Cortex of kidney (tissue), 1 donor: Measurements from ENCODE around the gene ADAM19.

Source experiments
- DNase-seq: peaks from one replicate; lab custom pipeline; 2025; lab: John Stamatoyannopoulos, UW

Gene ADAM19

DNA sequence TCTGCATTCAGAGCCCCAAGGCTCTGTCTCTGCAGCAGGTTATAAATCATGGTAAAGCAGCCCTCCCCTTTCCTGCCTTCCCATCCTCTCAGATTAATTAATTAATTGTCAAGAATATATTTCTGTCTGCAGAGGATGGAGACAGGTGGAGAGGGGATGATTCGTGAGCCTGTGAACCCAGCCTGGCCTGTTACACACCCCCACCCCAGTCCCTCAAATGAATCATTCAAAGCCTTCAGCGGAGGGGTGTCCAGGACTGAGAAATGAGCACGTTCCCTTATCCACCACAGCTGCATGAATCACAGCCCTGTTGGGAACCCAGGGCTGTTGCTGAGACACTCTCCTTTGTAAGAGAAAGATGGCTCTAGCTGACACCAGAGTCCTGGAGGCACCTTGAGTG lies 59.6 kb downstream of the ADAM19 start:
- DNase-seq: no peak

DNA sequence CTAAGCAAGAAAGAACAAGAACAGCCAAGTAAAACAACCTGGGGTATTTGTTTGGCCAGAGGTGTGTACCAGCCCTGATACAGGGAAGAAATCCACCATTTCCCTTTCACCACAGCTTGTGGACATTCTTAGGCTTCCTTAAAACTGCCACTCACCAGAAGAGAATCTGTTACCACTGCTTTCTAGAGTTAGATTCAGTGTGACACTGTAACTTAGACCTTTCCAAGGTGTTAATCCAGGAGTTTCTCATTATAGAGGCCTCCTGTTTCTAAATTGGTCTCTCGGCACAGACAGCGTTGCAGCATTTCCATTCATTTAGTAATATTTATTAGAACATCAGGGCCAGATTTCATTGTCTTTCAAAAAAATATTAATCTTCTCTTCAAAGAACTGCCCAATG lies 60.6 kb downstream of the ADAM19 start:
- DNase-seq: no peak

DNA sequence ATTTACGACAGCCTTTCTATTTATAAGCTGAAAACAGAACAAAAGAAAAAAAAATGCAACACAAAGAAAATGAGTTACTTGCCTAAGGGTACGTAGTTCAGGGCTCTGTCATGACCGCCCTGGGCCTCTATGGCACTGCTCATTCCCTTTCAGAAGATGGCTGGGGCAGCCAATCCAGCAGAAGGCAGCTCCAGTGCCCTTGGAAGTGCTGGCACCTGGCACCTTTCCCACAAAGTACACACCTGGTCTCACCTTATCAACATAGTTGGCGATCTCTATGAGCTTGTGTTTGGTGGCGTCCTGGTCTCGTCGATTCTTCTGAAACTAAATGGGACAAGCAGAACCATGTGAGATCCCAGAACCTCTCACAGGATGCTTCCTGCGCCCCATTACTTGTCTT lies 62.4 kb downstream of the ADAM19 start:
- no peak for DNase-seq

DNA sequence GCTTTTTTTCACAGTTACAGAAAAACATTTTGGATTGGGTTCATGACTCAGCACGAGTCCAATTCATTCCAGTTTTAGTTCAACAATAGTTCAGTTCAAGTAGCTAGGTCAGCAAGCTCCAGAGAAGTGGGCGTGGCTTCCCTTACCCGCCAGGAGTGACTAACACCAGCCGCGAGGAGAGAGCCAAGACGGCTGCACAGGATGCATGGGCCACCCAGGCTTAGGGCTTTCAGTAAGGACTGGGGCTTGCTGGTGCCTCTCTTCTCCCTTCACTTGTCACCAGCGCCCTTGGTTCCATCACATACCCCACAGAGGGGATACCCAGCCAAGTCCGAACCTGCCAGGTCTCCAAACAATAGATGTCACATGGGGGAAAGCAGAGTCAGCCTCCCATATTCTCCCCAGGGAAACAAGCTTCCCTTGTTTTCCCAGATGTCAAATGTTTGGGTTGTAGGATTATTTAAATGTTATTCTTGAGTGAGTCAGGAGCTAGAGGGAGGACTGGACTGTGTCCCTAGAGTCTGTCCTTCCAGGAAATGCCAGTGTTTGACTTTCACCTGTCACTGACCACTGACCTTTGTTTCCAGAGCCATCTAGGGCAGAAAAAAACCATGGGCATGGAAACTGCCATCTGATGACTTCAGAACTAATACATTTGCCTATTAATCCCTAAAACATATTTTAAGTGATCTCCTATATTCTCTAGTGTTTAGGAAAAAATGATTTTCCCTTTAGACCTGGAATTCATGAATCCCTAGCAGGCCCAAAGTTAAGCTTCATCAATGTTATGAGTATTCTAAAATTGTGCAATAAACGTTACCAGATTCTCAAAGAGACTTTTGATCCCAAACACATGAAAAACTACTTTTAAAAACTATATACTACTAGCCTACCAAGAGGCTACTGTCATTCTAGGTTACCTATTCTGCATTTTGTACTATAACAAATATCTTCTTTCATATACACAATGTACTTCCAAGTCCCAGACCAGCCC lies 63.6 kb downstream of the ADAM19 start:
- DNase-seq: no peak

DNA sequence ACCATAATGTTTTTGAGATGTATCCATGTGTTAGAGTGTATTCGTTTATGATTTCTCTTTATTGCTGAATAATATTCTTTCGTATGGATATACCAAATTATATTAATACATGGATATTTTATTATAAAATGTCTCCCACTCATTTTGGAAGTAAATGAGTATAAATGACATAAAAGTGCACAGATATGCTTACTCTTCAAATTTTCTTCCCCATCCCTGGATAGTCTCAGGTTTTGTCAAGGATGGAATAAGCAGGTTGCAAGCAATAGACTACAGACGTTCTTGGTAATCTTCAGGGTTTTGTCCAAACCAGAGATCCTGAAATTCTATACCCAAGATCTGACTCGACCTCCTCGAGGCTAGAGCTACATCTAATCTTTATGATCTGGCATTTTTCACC lies 64.9 kb downstream of the ADAM19 start:
- no peak for DNase-seq

DNA sequence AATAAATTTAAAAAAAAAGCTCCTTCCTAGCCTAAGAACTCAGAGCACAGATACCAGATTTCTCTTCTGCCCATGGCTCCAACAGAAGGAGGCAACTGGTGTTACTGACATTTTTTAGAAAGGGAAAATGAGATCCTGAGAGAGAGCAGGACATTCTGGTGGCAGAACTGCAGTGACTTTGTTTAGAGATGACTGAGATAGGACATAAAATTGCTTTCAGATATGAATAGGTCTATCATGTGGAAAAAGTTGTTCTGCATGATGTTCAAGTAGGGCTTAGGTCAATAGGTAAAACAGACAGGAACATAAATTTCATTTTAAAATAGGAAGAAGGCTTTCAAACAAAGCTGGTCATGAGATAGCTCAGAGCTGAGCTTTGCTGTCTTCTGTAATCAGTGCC lies 66.0 kb downstream of the ADAM19 start:
- no peak for DNase-seq

DNA sequence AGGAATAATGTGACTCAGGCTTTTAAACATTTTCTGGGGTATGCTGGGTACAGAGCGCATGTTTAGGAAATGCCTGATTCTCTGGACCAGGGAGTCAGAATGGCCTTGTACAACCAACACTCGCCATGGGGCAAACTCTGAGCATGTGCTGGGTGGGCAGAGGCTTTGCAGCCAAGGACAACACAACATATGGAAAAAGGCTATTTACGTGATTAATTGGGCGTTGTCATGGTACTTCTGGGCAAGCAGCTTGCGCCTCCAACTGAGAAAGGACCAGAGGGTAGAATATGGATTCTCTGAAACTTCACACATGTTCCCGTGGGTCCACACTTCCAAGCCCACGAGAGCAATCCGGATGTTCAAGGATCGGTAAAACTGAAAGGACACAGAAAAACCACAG lies 66.5 kb downstream of the ADAM19 start:
- DNase-seq: no peak

DNA sequence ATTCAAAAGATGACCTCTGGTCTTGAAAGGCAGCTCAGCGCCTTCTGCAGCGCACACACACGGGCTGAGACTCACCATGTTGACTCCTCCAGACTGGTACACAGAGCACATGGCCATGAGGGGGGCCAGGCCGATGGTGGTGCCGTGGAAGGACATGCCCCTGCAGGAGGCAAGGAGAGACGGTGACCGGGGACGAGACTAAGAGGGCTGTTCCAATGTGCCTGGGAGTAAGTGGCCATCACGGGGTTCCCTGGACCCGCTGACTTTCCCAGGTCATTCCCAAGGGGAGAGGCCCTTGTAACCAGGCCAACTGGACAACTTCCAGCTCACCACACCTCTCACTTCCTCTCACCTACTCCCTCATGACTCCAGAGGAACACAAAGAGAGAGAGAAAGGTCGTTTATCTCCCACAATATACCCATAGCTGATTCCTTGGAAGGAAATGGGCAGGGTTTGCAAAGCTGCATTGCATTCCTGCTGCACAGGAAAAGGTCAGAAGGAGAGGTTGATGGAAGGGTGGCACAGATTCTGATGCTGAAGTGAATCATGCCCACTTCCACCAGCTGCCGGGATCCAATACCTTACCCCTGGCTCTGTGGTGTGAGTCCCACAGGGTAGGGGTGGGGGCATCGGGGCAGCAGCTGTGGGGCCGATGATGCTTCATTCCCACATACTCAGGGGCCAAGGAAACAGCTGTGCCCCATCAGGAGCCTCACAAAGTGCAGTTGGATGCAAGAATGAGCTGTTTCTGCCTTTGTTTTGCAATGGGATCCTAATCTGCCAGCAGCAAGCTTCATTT lies 68.4 kb downstream of the ADAM19 start:
- DNase-seq: no peak

DNA sequence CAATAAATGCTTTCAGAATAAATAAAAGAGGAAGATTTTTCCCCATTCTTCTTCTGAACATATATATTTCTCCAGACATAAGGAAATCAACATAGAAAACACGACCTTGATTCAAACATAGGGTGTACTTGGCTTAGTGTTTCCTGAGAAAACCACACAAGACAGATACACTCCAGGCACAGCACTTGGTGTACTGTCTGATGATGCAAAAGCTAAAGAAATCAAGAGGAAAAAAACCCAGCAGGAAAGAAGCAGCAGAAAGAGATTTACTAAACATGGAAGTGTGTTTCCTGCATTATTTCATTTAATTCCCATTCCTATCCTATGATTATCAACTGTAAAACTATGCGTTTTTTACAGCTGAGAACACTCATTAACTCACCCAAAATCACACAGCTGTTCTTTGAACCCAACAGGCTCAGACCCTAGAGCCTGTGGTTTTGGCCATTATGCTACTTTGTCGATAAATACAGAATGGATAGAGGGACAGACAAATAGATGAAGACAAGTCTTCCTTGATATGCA lies 69.4 kb downstream of the ADAM19 start:
- no peak for DNase-seq

DNA sequence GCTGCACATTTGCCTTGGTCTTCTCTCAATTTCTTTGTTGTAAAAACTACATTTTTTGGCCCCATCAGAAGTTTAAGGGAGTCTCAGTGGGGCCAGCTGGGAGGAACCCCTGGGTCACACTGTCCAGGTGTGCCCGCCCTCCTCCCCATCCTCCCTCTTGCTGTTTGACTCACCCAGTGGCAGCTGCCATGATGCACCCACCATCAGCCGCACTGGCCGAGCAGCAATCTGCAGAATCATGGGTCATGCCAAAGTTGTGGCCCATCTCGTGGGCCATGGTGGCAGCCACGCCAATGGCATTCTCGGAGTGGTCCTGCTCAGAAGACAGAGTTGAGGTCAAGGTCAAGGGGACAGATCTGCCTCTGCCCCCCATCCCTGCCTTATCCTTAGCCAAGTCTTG lies 70.1 kb downstream of the ADAM19 start:
- no peak for DNase-seq

DNA sequence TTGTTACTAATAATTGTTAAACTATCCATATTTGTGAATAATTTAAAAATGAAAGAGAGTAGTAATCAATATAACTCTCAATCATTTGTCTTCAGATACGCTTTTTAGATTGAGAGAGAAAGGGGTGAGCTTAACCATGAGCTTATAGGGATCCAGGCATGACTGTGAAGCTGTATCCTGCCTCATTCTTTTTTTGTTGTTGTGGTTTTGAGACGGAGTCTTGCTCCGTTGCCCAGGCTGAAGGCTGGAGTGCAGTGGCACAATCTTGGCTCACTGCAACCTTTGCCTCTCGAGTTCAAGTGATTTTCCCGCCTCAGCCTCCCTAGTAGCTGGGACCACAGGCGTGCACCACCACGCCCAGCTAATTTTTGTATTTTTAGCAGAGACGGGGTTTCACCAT lies 71.5 kb downstream of the ADAM19 start:
- no peak for DNase-seq

DNA sequence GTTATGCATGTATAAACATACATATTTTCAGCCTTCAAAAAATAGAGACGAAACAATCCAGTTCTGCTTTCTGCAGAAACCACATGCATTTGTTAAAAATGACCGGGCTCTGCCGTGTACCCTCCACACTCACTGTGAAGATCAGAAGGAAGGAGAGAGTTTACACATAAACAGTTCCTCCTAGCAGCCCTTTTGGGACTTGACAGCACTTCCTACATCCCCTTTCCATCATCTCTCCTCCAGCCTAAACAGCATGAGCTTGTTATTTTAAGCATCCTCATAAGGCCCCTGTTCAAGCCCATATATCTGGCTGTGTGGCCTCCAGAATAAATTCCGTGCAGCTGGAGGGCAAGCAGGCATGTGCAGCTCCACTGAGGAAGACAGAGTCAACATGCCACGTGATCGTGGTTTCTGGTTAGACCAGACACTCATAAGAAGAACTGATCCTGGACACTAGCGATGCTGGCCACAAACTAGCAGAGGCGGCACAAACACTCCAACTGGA lies 73.4 kb downstream of the ADAM19 start:
- no peak for DNase-seq

DNA sequence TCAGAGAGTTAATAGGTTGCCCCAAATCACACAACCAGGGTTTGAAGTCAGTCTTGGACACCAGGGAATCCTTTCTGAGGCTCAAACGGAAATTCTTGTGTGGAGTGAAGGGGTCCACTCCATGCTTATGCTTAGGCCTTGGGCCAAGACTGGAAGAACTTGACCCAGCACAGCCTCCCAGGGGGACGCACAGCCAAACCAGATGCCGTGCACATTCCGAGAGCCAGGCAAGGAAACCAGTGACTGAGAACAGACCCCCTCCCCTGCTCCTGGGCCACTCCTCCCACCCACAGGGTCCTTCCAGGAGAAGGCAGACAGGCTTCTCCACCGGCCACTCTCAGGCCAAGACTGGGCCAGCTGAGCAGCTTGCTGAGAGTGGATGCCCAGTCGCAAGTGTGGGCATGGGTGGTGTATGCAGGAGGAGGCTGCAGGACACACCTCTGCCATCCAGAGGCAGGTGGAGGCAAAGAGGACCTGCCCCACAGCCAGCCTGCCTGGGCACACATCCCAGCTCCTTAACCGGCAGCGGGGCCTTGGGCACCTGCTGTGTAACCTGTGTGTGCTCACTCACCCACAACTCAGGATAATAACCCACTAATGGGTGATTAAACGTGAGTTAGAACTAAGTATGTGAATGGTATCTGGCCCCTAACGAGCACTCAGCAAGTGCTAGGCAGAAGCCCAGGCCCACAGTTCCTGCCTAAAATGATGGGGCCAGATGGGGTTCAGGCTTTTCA lies 77.5 kb downstream of the ADAM19 start:
- DNase-seq: no peak

DNA sequence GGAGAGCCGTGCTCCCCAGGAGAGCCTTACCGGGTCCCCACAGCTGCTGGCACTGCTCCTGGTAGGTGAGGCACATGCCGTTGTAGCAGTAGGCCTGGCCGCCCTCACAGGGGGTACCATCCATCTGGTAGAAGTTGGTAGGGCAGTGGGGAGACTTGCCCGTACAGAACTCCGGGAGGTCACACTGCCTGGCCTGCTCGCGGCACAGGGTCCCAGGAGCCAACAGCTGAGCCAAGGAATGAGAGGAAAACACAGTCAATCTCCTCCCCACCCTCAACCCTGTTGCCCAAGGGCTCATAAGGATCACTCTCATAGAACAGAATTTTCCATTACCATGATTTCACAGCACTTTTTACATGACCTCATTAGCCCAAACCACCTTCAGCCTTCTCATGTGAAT lies 78.7 kb downstream of the ADAM19 start:
- no peak for DNase-seq

DNA sequence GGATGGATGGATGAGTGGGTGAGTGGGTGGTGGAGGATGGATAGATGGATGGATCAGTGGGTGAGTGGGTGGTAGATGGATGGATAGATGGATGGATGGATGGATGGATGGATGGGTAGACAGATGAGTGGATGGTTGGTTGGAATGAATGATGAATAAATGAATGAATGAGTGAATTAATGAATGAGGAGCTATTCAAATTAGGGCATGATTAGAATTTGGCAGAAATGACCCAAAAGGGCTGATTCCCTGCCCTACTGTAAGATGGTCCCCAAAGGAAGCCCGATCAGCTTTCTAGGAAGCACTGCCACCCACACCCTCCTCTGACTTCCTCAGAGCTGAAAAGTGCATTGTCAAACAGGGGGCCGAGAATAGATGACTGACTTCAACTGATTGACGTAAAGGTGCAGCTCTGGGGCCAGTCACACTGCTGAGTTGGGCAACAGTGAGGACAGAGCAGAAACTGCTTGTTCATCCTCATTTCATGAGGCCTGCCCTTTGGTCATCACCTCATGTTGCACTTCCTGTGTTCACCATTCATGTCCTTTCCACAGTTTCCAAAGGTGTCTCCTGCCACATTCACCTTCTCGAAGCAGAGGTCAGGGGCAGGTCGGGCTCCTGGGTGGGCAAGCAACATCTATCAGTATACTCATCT lies 81.3 kb downstream of the ADAM19 start:
- DNase-seq: no peak

DNA sequence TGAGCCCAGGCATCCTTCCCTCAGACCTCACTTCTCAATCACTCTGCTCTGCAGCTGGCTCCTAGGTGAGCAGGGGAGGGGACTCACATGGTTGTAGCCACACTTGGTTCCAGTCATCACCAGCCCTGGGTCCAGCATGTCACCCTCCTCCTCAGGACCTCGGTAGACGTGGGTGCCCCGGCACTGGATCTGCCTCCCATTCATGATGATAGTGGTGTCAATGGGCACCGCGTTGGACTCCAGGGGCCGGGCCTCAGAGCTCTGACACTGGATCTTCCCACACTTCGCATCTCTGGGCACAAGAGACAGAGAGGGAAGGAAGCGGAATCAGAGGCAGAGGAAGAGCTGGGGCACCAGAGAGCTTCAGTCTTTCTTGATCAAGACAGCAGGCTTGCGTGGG lies 82.7 kb downstream of the ADAM19 start:
- no peak for DNase-seq

DNA sequence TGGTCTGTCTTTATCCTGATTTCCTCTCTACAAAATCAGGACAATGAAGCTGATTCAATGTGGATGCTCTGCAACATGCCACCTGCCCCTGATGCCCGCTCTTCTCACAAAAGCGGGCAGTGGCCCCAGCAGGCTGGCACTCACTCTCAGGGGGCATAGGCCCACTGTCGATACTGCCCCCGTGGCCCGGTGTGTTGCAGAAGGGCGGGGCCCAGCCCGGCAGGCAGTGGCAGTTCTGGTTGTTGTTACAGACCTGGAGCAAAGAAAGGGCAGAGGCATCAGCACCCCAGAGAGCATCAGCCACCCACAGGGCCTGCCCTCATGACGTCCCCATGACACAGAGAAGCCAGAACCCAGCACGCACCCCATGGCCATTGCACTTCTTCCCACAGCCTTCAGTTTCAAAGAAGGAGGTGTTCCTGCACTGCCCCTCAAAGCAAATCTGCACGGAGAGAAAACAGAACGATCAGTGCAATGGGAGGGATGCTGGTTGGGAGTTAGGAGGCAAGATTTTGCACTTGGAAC lies 84.0 kb downstream of the ADAM19 start:
- DNase-seq: no peak

DNA sequence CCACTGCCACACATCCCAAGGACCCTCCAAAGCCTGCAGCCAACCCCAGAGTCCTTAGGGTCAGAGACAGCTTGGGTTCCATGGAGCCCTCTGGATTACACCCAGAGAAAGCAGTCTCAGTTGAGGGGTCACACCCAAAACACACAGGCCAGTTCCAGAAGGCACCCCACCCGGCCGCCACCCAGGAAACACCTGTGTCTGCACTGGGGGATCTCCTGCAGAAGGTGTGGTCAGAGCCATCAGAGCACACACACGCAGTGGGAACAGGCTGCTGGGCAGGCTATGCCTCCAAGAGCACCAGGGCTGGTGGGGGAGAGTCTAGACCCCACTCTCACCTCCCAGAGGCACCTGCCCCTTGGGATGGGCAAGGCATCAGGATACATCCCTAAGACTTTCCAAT lies 88.2 kb downstream of the ADAM19 start:
- no peak for DNase-seq

DNA sequence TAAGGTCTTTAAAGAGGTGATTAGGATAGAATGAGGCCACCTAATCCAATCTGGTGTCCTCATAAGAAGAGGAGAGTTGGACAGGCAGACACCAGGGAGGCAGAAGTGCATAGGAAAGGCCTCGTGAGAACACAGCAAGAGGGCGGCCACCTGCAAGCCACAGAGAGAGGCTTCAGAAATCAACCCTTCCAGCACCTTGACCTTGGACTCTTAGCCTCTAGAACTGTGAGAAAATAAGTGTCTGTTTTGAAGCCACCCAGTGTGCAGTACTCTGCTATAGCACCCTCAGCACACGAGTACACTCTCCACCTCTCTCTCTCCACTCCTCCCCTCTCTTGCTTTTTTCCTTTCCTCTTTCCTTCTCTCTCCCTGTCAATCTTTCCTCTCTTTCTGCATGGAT lies 88.7 kb downstream of the ADAM19 start:
- DNase-seq: no peak

DNA sequence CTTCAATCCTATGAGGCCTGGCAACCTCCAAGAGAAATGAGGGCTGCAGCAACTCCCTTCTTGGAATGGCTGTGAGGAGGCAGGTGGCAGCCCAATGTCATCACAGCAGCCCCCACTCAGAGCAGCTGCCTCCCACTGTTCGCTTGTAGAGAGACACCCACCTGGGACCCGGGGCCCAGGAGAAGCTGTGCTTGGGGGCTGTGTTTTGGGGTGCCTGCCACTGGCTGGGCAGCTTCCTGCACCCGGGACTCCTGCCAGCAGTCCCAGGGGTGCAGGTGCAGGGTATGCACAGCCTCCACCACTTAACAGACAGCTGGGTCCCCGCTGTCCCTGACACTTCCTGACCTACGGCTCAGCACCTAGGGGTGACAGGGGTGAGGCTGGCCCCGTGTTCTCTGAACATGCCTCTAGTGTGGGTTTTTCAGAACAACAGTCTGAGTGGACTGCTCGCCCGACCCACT lies 89.3 kb downstream of the ADAM19 start:
- DNase-seq: no peak

DNA sequence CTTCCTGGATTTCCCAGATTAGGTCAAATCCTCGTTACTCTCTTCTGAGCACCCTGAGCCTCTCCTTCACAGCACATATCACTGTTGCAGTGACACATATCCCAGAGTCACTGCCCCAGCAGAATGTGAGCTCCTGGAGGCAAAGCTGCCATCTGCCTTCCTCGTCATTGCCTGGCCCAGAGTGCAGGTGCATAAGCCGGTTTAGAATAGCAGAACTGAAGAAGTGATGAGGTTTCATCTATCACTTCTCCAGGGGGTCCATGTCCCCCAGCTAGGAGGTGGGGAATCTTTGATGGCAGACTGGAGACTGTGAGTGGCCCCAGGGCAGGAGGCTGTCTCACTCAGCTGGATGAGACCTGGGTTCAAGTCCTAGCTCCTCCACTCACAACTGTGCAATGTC lies 89.8 kb downstream of the ADAM19 start:
- no peak for DNase-seq
